HG03460 (cell line): ENCODE results near the gene ALG12.

Source experiments
- ATAC-seq: cut with Tn5 transposase; IDR thresholded peaks from one replicate; pipeline ENCODE4 v1.9.1; 2021; ENCODE audit not compliant: unreplicated experiment

Gene ALG12

DNA sequence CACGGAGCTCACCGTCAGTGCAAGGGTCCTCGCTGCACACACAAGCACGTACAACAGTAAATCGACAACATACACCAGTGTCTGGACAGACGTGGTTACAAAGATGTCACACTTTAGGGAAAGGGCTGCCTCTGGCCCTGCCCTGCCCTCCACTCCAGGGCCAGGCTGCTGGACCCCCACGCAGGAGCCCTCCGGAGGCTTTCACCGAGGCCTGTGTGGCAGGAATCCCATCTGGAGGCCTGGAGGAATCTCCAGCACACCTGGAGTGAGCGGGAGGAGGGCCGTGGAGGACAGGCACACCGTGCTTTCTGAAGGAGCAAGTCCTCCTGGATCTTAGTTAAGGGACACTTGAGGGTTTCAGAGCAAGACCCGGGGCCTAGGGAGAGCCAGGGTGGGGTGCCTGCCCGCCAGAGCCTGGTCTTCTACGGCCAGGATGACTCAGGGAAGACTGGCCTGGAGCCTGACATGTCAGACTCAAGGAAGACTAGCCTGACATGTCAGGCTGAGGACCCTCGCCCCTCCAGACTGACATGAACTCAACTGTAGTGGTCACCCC lies 40.2 kb upstream of the ALG12 start:
- ATAC-seq: no peak

DNA sequence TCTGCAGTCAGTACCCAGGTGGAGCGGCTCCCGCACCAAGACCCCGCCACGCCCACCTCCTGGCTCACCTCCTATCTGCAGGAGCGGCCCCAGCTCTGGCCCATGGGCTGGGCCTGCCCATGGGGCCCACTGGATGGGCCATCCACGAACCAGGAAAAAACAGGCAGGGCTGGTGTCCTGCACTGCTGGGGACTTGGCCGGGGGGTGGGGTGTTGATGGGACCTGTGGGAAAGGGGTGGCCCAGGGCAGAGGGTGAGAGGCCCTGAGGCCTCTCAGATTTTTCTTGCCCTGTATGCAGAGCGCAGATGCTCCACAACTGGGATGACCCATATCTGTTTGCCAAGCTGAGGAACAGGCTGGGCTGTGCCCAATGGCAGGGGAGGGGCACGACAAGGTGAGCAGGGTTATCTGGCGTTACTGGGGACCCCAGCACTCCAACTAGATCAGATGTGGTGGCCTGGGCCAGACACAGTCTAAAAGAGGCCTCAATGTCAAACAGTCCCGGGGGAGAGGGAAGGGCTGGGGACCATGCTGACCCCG lies 39.7 kb upstream of the ALG12 start:
- ATAC-seq: no peak

DNA sequence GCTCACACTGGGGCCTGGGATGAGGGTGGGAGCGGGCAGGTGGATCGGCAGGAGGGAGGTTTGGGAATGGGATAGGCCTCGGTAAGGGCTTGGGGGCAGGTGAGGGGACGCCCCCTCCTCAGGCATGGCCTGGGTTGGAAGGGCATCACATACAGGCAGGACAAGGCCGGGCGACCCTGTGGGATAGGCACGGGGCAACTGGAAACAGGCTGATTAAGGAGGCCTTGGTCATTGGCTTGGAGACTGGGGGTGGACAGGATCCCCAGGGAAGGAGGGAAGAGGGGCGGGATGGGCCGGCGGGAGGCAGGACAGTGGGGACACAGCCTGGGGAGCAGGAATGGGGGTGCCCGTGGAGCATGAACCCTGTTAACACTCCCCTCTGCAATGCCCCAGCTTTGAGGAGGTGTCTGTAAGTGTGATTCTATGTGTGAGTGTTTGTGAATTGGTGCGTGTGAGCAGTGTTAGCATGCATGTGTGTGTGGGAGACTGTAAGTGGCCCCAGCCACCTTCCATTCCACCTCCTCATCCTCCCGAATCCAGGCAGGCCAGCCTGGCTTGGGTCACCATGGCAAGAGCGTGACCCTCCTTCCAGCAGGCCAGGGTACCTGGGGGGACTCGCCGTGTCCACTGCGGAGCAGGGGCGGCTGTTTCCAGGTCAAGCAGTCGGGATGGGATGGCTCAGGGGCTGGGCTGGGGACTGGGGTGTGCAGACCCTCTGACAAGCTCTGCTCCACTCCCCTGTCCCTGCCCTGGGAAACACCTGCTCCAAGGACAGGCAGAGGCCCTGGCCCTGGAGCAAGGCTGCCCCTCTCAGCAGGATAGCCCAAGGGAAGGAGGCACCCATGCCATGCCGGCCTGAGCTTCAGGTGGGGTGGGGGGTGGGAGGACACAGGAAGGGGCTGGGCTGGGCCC lies 38.9 kb upstream of the ALG12 start:
- ATAC-seq: no peak

DNA sequence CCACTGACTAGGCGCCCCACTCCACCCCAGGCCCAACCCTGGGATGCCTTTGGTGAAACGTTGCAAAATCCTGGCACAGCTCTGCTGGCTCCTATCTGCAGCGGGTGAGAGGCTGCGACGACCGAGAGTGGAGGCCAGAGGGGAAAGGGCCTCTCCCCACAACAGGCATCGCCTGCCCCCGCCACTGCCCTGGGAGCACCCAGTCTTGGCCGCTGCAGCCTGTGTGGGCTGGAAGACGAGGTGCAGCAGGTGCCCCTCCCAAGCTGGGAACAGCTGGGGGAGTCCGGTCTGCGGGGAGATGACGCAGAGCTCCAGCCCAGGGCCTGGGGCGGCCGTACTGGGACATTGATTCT lies 38.2 kb upstream of the ALG12 start:
- no peak for ATAC-seq

DNA sequence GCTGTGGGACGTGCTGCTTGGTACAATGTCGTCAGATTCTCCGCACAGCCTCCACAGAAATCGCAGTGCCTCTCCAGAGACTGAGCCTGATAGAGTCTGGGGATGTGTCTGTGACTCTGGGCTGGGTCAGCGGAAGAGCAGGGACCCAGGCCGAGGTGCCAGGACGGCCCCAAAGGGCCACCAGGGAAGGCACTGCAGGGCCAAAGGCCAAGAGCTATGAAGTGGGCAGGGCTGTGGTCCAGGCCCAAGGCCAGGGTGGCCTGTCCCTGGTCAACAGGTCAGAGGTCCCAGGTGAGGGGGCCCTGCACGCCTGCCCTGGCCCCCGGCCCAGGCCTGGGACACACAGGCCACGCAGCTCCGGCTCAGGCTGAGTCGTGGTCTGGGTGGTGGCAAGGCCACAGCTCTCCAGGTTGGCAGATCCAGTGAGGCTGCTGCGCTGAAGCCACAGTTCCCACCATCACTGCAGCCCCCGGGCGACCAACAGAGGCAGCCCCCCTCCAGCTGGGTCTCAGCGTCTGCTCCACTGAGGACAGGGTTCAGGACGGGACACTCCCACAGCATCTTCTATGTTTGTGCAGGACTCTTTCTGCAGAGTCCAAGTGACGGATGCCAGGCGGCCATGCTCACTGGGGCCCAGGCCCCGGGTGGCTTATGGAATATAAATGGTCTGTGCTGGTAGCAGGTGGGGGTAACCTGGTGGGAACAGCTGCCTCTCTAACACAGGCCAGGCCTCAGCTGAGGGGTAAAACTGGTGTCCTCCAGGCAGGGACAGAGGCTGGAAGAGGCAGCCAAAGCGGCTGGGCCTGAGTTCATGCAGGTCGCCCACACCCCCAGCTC lies 37.6 kb upstream of the ALG12 start:
- no peak for ATAC-seq

DNA sequence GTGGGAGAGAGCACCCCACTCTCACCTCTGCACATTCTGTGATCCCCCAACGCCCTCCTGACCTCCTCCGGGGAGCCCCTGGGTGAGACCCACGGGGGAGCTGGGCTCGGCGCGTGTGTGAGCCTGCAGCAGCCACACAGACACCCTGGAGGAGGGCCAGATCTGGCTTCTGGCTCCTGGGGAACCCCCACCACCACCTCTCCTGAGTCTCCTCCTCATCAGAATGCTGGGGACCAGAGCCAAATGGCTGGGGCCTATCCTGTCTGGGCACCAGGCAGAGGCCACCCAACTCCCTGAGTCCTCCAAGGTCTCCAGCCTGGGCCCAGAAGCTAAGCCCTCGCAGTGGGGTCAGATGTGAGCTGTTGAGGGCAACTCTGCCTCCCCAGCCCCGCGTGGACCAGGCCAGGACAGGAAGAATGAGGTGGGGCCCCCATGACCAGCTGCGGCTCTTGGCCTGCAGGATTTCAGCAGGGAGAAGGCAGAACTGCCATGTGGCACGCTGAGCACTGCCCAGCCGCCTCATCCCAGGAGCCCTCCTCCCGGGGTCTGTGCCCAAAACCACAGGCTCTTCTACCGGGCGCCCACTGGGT lies 36.8 kb upstream of the ALG12 start:
- no peak for ATAC-seq

DNA sequence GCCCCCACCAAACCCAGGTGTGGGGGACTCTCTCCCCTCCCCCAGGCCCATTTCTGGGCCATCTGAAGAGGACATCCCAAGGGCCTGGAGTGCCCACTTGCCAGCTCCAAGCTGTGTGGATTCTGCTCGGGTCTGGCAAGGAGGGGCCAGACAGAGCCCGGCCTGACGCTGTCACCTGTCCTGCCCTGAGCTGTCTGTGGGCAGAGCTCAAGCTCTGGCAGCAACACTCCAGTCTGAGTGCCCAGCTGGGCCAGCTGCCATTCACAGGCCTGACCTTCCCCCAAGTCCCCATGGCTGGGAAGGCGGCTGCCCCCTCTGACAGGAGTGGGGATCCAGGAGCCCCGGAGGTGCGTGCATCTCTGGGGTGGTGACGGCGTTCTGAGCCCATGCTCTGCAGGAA lies 36.1 kb upstream of the ALG12 start:
- no peak for ATAC-seq

DNA sequence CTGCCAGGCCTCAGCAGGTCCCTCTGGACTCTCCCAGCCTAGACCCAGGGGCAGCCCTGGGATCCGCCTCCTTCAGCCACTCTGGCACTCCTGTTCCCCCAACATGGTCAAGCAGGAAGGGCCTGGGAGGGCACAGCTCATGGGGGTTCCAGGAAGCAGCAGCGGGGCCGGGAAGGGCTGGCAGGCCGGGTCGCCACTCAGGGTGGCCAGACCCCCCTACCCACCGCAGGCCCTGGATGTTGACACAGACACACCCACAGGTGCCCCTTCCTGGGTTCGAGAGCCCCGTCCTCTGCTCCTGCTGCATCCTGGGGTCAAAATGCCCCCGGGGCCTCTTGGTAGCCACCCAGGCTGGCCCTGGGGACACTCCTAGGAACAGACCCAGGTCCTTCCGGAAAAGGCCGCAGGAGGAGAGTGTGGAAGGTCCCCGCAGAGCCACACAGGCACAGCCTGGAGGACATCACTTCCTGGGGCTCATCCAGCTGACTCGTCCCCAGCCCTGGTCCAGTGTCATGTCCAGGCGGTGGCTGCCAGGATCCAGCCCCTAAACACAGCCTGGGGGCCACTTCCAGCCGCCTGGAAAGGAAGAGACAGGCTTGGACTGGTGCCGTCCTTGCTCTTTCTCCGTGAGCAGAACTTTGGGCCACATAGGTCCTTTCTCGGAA lies 35.6 kb upstream of the ALG12 start:
- no peak for ATAC-seq

DNA sequence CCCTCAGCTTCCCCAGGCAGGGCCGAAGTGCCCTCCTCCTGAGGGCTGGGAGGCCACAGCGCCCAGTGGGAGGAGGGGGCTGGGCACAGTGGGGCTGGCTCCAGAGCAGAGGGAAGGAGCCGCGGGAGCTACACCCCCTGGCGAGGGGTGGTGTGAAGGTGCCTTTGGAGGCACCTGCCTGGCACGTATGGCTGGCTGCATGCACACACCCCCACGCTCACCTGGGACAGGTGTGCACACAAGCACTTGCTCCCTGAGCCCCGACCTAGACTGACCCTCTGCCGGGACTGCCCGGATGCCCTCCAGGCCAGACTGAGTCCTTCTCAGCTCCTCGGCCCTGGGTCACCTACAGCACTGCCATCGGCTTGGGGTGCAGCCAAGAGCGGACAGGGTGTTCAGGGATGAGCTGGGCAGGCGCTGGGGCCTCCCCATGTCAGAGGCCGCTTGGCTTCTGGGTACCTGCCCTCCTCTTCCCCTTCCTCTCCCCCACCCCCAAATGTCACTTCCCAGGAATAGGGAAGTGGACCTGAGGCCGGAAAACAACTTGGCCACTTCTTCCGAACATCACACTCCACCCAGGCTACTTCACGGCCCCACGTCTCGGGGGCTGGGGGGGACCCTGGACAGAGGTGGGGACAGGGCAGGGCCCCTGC lies 34.9 kb upstream of the ALG12 start:
- ATAC-seq: no peak

DNA sequence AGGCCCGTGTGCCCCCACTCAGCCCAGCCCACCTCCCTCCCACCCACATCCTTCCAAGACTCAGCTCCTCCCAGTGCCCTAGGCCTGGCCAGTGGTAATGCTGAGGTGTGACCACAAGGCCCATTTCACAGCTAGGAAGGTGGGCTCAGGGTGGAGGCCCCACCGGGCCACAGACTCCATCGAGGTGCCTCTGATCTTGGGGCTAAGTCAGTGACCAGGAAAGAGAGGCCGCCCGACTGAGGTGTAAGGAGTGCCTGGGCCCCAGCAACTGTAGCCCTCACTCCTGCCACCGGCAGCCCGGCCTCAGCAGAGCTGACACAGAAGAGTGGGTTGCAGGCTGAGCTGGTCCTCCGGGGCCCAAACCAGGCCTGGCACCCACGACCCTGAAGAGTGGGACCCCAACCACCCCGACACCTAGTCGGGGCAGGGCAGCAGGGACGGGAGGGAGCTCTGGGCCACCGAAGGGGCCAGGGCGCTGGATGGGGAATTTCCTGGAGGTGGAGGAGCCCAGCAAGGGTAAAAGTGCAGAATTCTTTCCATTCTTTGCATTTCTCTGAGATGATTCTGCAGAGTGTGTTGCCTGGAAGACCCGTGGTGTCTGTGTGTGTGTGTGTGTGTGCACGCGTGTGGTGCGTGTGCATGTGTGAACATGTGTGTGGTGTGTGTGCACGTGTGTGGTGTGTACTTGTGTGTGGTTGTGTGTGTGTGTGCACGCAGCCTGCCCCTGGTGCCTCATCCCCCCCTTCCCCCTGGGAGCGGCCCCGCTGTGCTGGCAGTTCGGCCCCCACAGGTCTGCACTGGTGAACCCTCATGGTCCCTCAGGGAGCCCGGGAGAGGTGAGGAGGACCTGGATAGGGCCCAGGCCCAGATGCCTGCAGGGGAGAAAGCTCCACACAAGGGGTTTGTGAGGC lies 34.0 kb upstream of the ALG12 start:
- no peak for ATAC-seq

DNA sequence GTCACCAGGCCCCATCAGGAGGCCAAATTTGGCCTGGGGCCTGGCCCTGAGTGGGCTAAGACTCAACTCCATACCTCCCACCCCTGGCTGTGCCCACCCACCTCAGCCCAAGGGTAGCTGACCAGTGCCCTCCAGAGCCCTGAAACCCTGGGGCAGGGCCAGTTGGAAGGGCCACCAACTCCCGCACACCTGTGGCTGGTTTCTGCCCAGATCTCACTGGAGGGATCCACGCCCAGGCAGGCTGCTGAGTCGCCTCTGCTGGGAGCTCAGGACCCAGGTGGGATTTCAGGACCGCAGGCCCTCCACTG lies 33.4 kb upstream of the ALG12 start:
- ATAC-seq: no peak

DNA sequence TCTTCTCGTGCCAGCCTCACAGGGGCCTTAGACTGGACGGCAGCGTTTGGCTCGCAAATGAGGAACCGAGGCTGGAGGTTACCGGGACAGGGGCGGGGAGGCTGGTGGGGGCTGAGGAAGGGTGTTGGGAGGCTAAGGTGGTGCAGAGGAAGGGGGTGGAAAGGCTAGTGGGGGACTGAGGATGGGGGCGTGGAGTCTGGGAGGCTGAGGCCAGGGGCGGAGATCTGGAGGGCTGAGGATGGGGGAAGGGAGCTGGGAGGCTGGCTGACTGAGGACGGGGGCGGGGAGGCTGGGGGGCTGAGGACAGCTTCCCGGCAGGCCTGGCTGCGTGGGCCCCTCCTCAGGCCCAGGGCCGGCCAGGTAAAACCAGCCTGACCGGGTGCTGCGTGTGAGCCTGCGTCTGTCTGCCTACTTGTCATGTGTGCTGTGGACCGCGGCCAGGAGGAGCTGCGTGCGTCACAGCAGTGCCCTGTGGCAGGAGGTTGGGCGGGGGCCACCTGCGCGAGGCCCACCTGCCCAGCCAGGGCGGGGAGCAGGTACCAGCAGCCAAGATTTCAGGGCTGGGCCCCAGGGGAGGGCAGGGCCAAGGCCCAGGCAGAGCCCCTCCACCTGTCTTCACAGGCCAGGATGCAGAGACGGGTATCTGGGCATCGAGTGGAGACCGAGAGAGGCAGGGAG lies 32.9 kb upstream of the ALG12 start:
- ATAC-seq: no peak

DNA sequence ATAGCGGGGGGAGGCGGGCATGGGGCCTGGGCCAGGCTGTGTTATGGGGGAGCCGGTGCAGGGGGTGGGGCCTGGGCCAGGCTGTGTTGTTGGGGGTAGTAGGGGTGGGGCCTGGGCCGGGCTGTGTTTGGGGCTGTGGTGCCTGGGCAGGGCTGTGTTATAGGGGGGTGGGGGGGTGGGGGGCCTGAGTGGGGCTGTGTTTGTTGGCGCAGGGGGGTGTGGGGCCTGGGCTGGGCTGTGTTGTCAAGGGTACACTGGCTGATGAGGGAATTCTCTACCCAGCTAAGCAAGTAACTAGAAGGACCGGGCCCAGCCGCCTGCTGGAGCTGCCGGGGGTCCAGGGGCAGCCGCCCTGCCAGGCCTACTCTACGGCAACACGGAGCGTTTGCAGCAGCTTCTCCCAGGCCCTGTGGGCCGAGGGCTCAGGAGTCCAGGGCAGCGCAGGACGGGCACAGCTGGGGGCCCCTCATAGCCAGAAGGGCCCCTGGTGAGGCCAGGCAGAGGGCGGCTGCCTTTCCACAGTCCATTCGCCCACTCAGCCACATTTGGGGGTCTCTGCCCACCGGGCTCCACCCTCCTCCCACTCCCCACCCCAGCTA lies 32.3 kb upstream of the ALG12 start:
- no peak for ATAC-seq

DNA sequence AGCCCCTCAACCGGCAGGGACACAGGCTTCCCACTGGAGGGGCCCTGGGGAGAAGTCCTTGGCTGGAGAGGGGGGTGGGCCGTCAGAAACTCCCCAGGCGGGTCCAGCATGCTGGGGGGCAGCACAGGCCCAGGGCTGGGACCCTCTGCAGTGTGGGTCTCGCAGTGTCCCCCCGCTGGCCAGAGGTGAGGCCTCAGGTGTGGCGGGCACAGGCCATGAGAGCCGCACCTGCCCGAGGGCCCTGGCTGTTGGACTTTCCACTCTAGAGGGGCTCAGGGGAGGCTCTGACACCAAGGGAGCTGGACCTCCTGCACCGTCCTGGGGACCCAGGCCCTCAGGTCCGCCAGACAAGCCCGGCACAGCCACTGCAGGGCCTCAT lies 31.7 kb upstream of the ALG12 start:
- ATAC-seq: no peak

DNA sequence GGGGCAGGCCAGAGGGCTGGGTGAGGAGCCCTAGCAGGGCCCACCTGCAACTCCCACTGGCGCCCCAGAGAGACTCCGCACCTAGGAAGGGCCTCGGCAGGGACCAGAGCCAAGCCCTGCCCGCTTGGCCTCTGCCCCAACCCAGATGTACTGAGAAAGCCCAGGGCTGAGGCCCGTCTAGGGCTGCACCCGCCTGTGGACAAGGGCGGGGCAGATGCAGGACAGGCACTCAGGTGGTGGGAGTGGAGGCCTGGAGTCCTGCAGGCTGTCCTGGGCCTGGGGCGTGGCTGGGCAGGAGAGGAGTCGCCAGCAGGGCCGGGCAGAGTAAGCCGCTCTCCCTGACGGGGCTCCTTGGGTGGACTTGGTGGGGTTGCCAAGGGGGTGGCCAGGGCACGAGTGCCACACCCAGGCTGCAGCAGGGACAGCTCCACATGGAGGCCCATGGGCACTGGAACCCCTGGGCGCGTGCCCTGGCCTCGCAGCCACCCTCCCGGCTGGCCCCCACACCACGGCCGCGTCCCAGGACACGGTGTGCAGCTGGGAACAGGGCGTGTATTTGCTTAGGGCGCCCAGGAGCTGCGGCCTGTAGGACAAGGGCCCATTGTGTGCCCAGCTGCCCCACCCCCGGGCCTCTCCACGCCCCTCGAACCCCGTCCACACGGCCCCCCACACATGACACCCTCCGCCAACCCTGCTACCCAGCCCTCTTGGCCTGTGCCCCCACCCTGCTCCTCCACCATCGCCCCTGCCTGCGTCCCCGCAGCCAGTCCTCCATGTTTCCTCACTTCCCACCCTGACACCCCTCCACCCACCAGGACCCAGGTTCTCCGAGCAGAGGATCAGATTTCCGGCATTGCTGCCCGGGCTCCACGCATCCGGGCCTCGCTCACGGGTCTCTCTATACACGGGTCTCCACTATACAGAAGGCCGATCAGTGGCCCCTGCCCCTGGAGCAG lies 31.0 kb upstream of the ALG12 start:
- ATAC-seq: no peak

DNA sequence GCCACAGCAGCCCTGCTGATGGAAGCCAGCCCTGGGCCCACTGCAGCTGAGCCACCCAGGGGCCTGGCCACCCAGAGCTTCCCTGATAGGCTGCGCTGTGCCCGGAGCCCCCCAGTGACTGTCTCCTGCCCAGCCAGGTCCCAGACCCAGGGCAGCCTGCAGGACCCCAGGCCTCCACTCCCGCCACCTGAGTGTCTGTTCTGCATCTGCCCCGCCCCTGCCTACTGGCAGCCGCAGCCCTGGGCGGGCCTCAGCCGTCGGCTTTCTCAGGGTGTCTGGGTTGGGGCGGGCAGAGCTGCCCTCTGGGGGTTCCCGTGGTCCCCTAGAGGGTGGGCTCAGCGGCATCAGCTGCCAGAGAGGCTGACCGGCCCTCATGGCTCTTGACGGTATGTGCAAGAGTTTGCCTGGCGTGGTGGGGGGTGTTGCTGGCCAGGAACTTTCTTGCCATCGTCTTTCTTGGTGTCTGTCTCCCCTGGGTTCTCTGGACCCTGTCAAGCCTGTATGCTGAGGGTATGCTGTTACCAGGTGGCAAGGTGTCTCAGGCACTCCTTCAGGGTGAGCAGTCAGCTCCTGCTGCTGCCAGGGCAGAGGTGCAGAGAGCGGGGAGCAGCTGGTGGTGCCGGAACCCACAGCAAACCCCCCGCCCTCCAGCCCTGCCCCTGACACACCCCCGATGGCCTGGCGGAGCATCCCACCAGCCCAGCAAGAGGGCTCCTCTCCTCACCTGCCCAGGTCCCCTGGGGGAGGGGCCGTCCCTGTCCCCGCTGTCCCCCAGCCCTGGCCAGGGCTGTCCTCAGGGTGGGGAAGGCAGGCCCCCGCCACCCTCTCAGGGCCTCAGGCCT lies 30.1 kb upstream of the ALG12 start:
- ATAC-seq: no peak

DNA sequence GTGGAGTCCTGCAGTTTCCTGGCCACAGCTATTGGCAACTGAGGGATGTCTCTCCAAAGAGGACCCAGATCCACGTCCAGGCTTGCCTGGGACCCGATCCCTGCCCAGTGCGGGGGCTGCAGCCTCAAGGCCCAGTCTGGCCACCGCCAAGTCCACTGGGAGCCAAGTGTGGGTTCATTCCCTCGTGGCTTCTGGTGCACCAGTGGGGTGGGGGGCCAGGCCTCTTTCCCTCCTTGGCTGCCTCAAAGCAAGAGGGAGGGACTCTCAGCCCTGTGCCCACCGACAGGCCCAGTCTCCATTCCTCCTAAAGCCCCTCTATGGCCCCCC lies 29.0 kb upstream of the ALG12 start:
- ATAC-seq: no peak
